ENCODE measurements around the gene LIX1L.

- TF ChIP-seq CTCF (IDR thresholded peaks at IDR 0.05; ENCODE audit: poor library complexity) (no peak), EZH2 (IDR thresholded peaks at IDR 0.05; ENCODE audit: borderline replicate concordance) (no peak)
Measured at GRCh38 chr1:145885738-145886287, 72.0 kb downstream of the LIX1L start, which contains the start of gene ANKRD35.
